ENCODE data around the gene ATP2B1. TPM values are rescaled to one million over a fixed set of nuclear protein-coding genes. Genes with fewer than 3 reads are reported as not detected.

ATP2B1 gene
- total RNA-seq, 4 donors from 2014 or later = 21.9 to 47.7 (median 42.1) TPM

DNA sequence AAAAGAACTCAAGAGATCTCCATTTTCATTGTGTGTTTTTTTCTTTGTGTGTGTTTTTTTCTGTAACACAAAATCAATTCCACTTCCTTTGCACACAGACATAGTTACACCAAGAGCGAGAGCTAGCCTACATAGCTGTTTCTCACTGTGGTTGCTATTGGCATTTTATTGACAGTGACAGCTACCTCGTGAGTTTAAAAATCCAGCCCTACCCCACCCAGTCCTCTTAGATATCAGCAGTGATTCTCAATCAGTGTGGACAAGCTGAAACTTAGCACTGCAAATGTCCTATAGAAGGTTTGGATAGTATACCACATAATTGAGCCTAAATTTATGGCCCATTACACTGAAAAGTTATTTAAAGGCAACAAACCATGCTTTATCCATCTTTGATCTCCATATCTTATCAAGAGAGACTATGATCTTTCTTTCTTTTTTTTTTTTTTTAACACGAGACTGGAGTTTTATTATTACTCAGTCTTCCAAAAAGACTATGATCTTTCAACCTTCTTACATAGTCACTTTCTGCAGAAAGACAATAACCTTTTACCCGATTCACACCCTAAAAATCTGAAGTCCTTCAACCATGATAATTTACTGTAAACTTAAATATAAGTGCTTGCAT lies 46.8 kb downstream of the ATP2B1 start:
- Histone ChIP-seq H3K27me3 (no peaks in the 10 kb centered on the region), H3K4me3 (no peak overlapping the region), H3K4me1 (peaks cover 0 to 40% (median 10%) of the 10 kb centered on the region in 4 donors), H3K36me3 (no peaks in the 10 kb centered on the region), H3K27ac (no peak overlapping the region), H3K9me3 (no peaks in the 10 kb centered on the region)
- WGBS, 2 donors = 71 to 83% methylated on average over 4 of the region's 4 CpGs
- no peak for DNase-seq (ENCODE audit: low spot score in 2 of 2)
- TF ChIP-seq, protein P1, sequence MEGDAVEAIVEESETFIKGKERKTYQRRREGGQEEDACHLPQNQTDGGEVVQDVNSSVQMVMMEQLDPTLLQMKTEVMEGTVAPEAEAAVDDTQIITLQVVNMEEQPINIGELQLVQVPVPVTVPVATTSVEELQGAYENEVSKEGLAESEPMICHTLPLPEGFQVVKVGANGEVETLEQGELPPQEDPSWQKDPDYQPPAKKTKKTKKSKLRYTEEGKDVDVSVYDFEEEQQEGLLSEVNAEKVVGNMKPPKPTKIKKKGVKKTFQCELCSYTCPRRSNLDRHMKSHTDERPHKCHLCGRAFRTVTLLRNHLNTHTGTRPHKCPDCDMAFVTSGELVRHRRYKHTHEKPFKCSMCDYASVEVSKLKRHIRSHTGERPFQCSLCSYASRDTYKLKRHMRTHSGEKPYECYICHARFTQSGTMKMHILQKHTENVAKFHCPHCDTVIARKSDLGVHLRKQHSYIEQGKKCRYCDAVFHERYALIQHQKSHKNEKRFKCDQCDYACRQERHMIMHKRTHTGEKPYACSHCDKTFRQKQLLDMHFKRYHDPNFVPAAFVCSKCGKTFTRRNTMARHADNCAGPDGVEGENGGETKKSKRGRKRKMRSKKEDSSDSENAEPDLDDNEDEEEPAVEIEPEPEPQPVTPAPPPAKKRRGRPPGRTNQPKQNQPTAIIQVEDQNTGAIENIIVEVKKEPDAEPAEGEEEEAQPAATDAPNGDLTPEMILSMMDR (IDR thresholded peaks at IDR 0.05) = no peak
- TF ChIP-seq EP300 (IDR thresholded peaks at IDR 0.05) = no peak
- no peak for TF ChIP-seq POLR2A (IDR thresholded peaks at IDR 0.05)

DNA sequence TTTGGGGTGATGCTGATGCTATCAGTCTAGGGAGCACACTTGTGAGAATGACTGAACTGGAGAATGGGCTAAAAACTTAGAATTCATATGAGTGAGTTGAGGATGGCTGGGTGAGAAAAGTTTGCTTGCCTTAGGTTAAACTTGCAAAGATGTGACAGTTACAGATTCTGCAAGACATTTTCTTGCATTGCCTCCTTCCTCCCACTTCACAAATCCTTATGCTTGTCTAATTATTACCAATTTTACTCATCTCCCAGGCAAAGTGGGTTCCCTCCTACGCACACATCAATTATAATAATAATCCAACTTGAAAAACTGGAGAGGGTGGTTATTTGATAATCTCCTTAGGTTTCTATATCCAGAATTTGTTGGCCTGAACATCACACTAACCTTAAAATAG lies 50.9 kb downstream of the ATP2B1 start:
- TF ChIP-seq, protein P1 (IDR thresholded peaks at IDR 0.05) = no peak
- TF ChIP-seq EP300 (IDR thresholded peaks at IDR 0.05) = no peak
- no peak for TF ChIP-seq POLR2A (IDR thresholded peaks at IDR 0.05)
- H3K4me1 ChIP-seq = peaks cover 0 to 17% (median 3%) of the 10 kb centered on the region in 4 donors
- H3K27me3 ChIP-seq = no peaks in the 10 kb centered on the region
- no peaks in the 10 kb centered on the region for H3K9me3 ChIP-seq
- DNase-seq (ENCODE audit: low spot score in 2 of 2) = no peak
- 94 to 98% methylated on average over 1 of the region's 1 CpG for WGBS, 2 donors
- H3K36me3 ChIP-seq = peaks cover 0 to 7% (median 0%) of the 10 kb centered on the region in 3 donors
- H3K4me3 ChIP-seq = no peak overlapping the region
- no peak overlapping the region for H3K27ac ChIP-seq

DNA sequence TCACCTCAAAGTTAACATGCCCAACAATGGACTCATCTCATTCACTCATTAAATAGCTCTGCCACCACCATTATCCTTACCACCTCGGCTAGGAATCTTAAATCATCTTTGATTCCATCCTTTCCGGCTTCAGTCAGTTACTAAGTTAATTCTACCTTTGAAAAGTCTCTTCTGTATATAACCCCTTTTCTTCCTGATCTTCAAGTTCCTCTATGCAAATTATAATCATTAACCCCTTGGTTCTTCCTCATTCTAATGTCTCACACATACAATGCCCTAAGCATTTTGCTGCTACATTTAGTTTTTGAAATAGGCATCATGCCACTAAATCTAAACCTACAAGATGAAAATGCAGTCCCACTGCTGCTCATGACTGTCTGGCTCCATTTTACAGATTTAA lies 51.6 kb downstream of the ATP2B1 start:
- H3K27ac ChIP-seq = no peak overlapping the region
- H3K27me3 ChIP-seq = no peaks in the 10 kb centered on the region
- peaks cover 0 to 7% (median 0%) of the 10 kb centered on the region in 3 donors for H3K36me3 ChIP-seq
- H3K4me1 ChIP-seq = peaks cover 0 to 10% (median 0%) of the 10 kb centered on the region in 4 donors
- no peaks in the 10 kb centered on the region for H3K9me3 ChIP-seq
- DNase-seq (ENCODE audit: low spot score in 2 of 2) = no peak
- WGBS, 2 donors = 88 to 92% methylated on average over 2 of the region's 2 CpGs
- H3K4me3 ChIP-seq = no peak overlapping the region
- TF ChIP-seq, protein P1 (IDR thresholded peaks at IDR 0.05) = no peak
- TF ChIP-seq EP300 (IDR thresholded peaks at IDR 0.05) (no peak), POLR2A (IDR thresholded peaks at IDR 0.05) (no peak)

DNA sequence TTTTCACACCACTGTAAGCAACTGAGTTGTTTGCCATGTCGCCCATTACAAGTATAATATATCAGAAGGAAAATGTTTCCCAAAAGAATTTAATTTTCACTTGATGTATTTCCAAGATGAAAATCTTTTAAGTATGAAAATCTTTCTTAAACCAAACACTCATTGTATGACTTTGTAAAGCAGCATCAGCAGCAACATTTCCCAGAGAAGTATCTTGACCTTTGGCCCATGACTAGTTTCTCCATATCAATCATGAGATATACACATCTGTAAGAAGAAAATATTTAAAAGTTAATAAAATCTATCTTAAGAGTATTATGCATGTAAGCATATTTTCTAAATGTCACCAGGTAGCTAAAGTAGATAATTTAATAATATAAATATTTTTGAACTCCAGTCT lies 52.8 kb downstream of the ATP2B1 start:
- Histone ChIP-seq H3K27me3 (no peaks in the 10 kb centered on the region), H3K9me3 (no peaks in the 10 kb centered on the region), H3K27ac (no peak overlapping the region), H3K4me1 (peaks cover 0 to 6% (median 0%) of the 10 kb centered on the region in 4 donors), H3K4me3 (no peak overlapping the region), H3K36me3 (peaks cover 0 to 14% (median 0%) of the 10 kb centered on the region in 3 donors)
- WGBS, 2 donors = 91 to 100% methylated on average over 1 of the region's 1 CpG
- TF ChIP-seq POLR2A (IDR thresholded peaks at IDR 0.05) (no peak), EP300 (IDR thresholded peaks at IDR 0.05) (no peak)
- TF ChIP-seq, protein P1 (IDR thresholded peaks at IDR 0.05) = no peak
- no peak for DNase-seq (ENCODE audit: low spot score in 2 of 2)

DNA sequence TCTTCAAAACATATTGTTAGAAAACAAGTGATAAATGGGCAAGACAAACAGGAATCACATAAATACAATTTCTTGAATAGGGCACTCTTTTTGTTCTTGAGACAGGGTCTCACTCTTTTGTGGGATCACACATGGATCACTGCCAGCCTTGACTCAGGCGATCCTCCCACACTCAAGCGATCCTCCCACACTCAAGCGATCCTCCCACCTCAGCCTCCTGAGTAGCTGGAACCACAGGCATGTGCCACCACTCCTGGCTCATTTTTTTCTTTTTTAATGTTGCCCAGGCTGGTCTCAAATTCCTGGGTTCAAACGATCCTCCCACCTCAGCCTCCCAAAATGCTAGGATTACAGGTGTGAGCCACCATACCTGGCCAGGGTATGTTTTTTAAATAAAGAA lies 57.4 kb downstream of the ATP2B1 start:
- no peak for TF ChIP-seq EP300 (IDR thresholded peaks at IDR 0.05)
- TF ChIP-seq, protein P1 (IDR thresholded peaks at IDR 0.05) = no peak
- TF ChIP-seq POLR2A (IDR thresholded peaks at IDR 0.05) = no peak
- peaks cover 0 to 4% (median 0%) of the 10 kb centered on the region in 4 donors for H3K4me1 ChIP-seq
- H3K27ac ChIP-seq = no peak overlapping the region
- H3K9me3 ChIP-seq = no peaks in the 10 kb centered on the region
- H3K27me3 ChIP-seq = no peaks in the 10 kb centered on the region
- H3K36me3 ChIP-seq = peaks cover 0 to 31% (median 0%) of the 10 kb centered on the region in 3 donors
- H3K4me3 ChIP-seq = no peak overlapping the region
- WGBS, 2 donors = 94 to 96% methylated on average over 4 of the region's 4 CpGs
- no peak for DNase-seq (ENCODE audit: low spot score in 2 of 2)
